GM23338 (cell line): Measurements from ENCODE around the gene PKP3. TPM values are rescaled to one million over a fixed set of nuclear protein-coding genes. Genes with fewer than 3 reads are reported as not detected.
A peak's percentile ranks its signal among the peaks of the same experiment; 100 is the strongest.

Source experiments
- ATAC-seq: fragments of 200-7000 bp; cut with Tn5 transposase; 3 replicates; pipeline ENCODE4 v1.9.1; 2020
- DNase-seq: peaks from one replicate; pipeline ENCODE4 v3.0.0-alpha.2; 2015; ENCODE audit warnings: low spot score
- H2AFZ ChIP-seq: fragments of 200-600 bp; sonication (generic); 2 replicates; pipeline ENCODE4 v1.8.0; 2016; ENCODE audit warnings: antibody characterized with exemption, mild to moderate bottlenecking, moderate library complexity
- H3F3A ChIP-seq: fragments of 200-600 bp; sonication (generic); replicated peaks from 2 replicates; pipeline ENCODE4 v1.8.0; 2017; ENCODE audit warnings: antibody characterized with exemption, mixed run types, low read depth
- H3K27ac ChIP-seq: fragments of 200-600 bp; sonication (generic); 2 replicates; pipeline ENCODE4 v1.6.1; 2016; ENCODE audit warnings: low read depth
- H3K27me3 ChIP-seq: fragments of 200-600 bp; sonication (generic); 2 replicates; pipeline ENCODE4 v1.8.0; 2016; ENCODE audit warnings: mild to moderate bottlenecking, mixed run types, moderate library complexity; ENCODE audit not compliant: insufficient read depth
- H3K36me3 ChIP-seq: fragments of 200-600 bp; sonication (generic); 2 replicates; pipeline ENCODE4 v1.8.0; 2016; ENCODE audit warnings: mild to moderate bottlenecking; ENCODE audit not compliant: insufficient read depth
- H3K4me1 ChIP-seq: fragments of 200-600 bp; sonication (generic); 2 replicates; pipeline ENCODE4 v1.8.0; 2016; ENCODE audit warnings: mild to moderate bottlenecking, moderate library complexity; ENCODE audit not compliant: insufficient read depth
- H3K4me2 ChIP-seq: fragments of 200-600 bp; sonication (generic); 2 replicates; pipeline ENCODE4 v1.7.1; 2017; ENCODE audit warnings: mixed run types
- H3K4me3 ChIP-seq: fragments of 200-600 bp; sonication (generic); 2 replicates; pipeline ENCODE4 v1.6.1; 2016; ENCODE audit warnings: mixed run types
- H3K79me2 ChIP-seq: fragments of 200-600 bp; sonication (generic); replicated peaks from 2 replicates; pipeline ENCODE4 v1.8.0; 2017; ENCODE audit warnings: mild to moderate bottlenecking; ENCODE audit not compliant: insufficient read depth
- H3K9me2 ChIP-seq: fragments of 200-600 bp; sonication (generic); 2 replicates; pipeline ENCODE4 v1.8.0; 2017; ENCODE audit not compliant: insufficient read depth
- H4K20me1 ChIP-seq: fragments of 200-600 bp; sonication (generic); replicated peaks from 2 replicates; pipeline ENCODE4 v1.8.0; 2017; ENCODE audit warnings: mild to moderate bottlenecking; ENCODE audit not compliant: insufficient read depth
- H3K27ac Mint-ChIP-seq: 2 replicates; pipeline ENCODE4 v1.8.0; 2020; ENCODE audit warnings: inconsistent platforms, mild to moderate bottlenecking, moderate library complexity, mixed read lengths
- H3K27me3 Mint-ChIP-seq: 3 replicates; pipeline ENCODE4 v1.8.0; 2022; ENCODE audit warnings: low read depth, mild to moderate bottlenecking, moderate library complexity, mixed read lengths, inconsistent platforms; ENCODE audit not compliant: insufficient read depth, poor library complexity
- H3K36me3 Mint-ChIP-seq: 3 replicates; pipeline ENCODE4 v1.8.0; 2021; ENCODE audit warnings: low read depth, mild to moderate bottlenecking, inconsistent platforms, moderate library complexity, mixed read lengths
- H3K4me1 Mint-ChIP-seq: 3 replicates; pipeline ENCODE4 v1.8.0; 2020; ENCODE audit warnings: mild to moderate bottlenecking, inconsistent platforms, mixed read lengths
- H3K4me3 Mint-ChIP-seq: 3 replicates; pipeline ENCODE4 v1.8.0; 2021; ENCODE audit warnings: moderate library complexity, mild to moderate bottlenecking, inconsistent platforms, mixed read lengths
- H3K9me3 Mint-ChIP-seq: 3 replicates; pipeline ENCODE4 v1.8.0; 2020; ENCODE audit warnings: moderate library complexity, mild to moderate bottlenecking, inconsistent platforms, mixed read lengths
- CREB1 ChIP-seq: fragments of 250-450 bp; sonication (Bioruptor Pico); IDR thresholded peaks from 2 replicates; pipeline ENCODE4 v1.5.0; 2020; ENCODE audit warnings: low read depth, mild to moderate bottlenecking, moderate library complexity
- EZH2 ChIP-seq: fragments of 200-600 bp; sonication (generic); IDR thresholded peaks from one replicate; pipeline ENCODE4 v1.8.0; 2017; ENCODE audit warnings: antibody characterized with exemption, mild to moderate bottlenecking, low read depth; ENCODE audit not compliant: unreplicated experiment
- EZH2phosphoT487 ChIP-seq: fragments of 200-600 bp; sonication (generic); IDR thresholded peaks from one replicate; pipeline ENCODE4 v1.8.1; 2018; ENCODE audit warnings: antibody characterized with exemption; ENCODE audit not compliant: unreplicated experiment
- JUNB ChIP-seq: IDR thresholded peaks from one replicate; pipeline ENCODE4 v1.6.1; 2016; ENCODE audit warnings: antibody characterized with exemption; ENCODE audit not compliant: unreplicated experiment
- NANOG ChIP-seq: IDR thresholded peaks from 2 replicates; pipeline ENCODE4 v1.6.1; 2016; ENCODE audit warnings: antibody characterized with exemption, borderline replicate concordance
- POLR2AphosphoS5 ChIP-seq: IDR thresholded peaks from 2 replicates; pipeline ENCODE4 v1.6.1; 2016; ENCODE audit warnings: antibody characterized with exemption, low read depth
- ZNF114 ChIP-seq: fragments of 250-450 bp; sonication (Bioruptor Pico); IDR thresholded peaks from 2 replicates; pipeline ENCODE4 v1.5.0; 2020; ENCODE audit warnings: mild to moderate bottlenecking, moderate library complexity
- ZNF331 ChIP-seq: fragments of 250-450 bp; sonication (Bioruptor Pico); IDR thresholded peaks from 2 replicates; pipeline ENCODE4 v1.5.0; 2020; ENCODE audit warnings: low read depth, mild to moderate bottlenecking, moderate library complexity
- polyA plus RNA-seq: library from polyadenylated mRNA; unstranded; fragments of >200 nt; fragmentation: Nextera tagmentation; extraction: Ambion mirVana; gene quantifications from 2 replicates; pipeline ENCODE4 v1.2.1, GENCODE V29; 2016
- total RNA-seq: library from RNA; depleted of rRNA; stranded (reverse); fragments of >200 nt; shearing (Covaris generic); gene quantifications from 2 replicates; pipeline ENCODE4 v1.2.3, GENCODE V29; 2014
- TF ChIP-seq, protein P1 (sequence below), 2 experiments: fragments of 200-600 bp in 1 of 2; sonication (generic) in 1 of 2; conservative IDR thresholded peaks; 2 replicates each; pipeline versions ENCODE4 v1.5.1 to v1.6.1; 2016 to 2017; ENCODE audit warnings: antibody characterized with exemption in 2 of 2, low read depth in 2 of 2, mild to moderate bottlenecking in 2 of 2, moderate library complexity in 1 of 2
- TF ChIP-seq, protein P2 (sequence below): IDR thresholded peaks from 2 replicates; pipeline ENCODE4 v1.6.1; 2016; ENCODE audit warnings: antibody characterized with exemption
- TF ChIP-seq, protein P3 (sequence below): IDR thresholded peaks from one replicate; pipeline ENCODE4 v1.6.1; 2018; ENCODE audit warnings: antibody characterized with exemption; ENCODE audit not compliant: unreplicated experiment

The PKP3 gene
- total and polyA plus RNA-seq, 2 experiments from 2014 or later, result 7.2 to 23.0 TPM

DNA sequence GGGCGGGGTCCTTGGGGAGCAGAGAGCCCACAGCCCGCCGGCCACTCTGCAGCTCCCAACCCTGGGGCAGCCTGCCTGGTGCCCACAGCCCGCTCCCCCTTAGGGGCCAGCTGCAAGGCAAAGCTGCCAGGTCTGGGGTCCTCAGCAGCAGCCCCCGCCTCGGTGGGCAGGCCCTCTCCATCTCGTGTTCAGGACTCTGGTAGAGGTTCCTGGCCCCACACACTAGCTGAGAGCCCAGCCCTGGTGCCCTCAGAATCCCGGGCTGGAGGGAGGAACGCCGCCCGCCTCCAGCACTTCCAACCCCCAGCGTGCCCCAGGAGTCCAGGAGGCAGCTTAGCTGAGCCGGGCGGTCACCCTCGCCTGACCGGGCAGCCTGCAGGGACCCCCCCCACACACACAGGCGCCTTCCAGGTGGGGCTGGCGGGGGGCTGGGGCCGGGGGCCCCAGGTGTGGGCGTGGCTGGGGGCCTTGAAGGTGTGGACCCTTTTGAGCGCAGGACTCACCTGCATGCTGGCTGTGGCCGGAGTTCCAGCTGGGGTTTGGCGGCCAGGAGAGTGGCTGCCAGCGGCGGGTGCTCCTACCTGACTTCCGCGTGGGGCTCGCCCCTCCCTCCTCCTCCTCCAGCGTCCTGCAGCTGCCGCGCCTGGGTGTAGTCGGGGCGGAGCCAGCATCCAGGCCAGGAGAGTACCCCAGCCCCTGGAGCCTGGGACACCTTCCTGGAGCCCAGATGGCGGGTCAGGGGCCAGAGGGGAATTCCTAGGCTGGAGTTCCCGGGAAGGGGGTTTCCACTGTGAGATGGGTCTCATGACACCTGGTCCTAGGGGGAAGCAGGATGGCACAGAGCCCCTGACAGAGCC lies 47.6 kb downstream of the PKP3 start, which contains the start of gene ANO9:
TSS of gene ANO9 (minus strand) at position 594 of the 857 bp plus-strand sequence. CDS start at position 509, 85 bp downstream.
- peak; percentile 88 for ATAC-seq

DNA sequence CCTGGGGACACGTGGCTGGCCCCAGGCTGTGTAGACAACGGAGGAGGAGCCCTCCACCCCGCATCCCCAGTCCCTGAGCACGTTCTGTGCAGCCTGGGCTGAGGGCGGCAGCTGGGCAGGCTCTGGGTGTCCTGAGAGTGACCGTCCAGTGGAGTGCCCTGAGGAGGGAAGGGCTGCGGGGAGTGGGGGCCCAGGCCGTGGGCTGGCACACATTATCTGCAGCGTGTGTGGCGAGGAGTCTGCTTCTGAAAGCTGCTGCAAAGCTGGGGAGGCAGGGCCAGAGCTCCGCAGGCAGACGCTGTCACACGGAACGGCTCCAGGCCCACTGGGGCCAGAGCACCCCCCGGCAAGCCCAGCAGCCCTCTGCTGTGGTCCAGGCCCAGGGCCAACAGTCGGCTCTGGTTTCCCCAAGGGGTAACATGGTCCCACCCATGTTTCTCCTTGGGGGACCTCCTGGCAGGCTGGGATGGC lies 48.6 kb downstream of the PKP3 start:
- Histone ChIP-seq H3K36me3 (no peaks in the 10 kb centered on the region), H3K4me3 (no peak overlapping the region), H4K20me1 (no peaks in the 10 kb centered on the region), H3F3A (peaks cover 11% of the 10 kb centered on the region), H3K79me2 (no peaks in the 10 kb centered on the region), H3K9me2 (no peaks in the 10 kb centered on the region), H3K4me2 (no peak overlapping the region), H3K27ac (no peak overlapping the region), H2AFZ (0 out of 2 replicates have a peak overlapping the region, but pooled peaks have one; percentile 32), H3K27me3 (no peaks in the 10 kb centered on the region), H3K4me1 (no peaks in the 10 kb centered on the region; the same call in 1 of the 2 replicates)
- TF ChIP-seq ZNF331 (CRISPR knock-in tag) (no peak), JUNB (no peak), POLR2AphosphoS5 (no peak), EZH2phosphoT487 (no peak), ZNF114 (CRISPR knock-in tag) (no peak), NANOG (no peak), EZH2 (no peak), CREB1 (no peak)
- TF ChIP-seq, protein P1, sequence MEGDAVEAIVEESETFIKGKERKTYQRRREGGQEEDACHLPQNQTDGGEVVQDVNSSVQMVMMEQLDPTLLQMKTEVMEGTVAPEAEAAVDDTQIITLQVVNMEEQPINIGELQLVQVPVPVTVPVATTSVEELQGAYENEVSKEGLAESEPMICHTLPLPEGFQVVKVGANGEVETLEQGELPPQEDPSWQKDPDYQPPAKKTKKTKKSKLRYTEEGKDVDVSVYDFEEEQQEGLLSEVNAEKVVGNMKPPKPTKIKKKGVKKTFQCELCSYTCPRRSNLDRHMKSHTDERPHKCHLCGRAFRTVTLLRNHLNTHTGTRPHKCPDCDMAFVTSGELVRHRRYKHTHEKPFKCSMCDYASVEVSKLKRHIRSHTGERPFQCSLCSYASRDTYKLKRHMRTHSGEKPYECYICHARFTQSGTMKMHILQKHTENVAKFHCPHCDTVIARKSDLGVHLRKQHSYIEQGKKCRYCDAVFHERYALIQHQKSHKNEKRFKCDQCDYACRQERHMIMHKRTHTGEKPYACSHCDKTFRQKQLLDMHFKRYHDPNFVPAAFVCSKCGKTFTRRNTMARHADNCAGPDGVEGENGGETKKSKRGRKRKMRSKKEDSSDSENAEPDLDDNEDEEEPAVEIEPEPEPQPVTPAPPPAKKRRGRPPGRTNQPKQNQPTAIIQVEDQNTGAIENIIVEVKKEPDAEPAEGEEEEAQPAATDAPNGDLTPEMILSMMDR (conservative IDR thresholded peaks at IDR 0.05; ENCODE audit: low read depth in 2 of 2), result no peak
- TF ChIP-seq, protein P2, sequence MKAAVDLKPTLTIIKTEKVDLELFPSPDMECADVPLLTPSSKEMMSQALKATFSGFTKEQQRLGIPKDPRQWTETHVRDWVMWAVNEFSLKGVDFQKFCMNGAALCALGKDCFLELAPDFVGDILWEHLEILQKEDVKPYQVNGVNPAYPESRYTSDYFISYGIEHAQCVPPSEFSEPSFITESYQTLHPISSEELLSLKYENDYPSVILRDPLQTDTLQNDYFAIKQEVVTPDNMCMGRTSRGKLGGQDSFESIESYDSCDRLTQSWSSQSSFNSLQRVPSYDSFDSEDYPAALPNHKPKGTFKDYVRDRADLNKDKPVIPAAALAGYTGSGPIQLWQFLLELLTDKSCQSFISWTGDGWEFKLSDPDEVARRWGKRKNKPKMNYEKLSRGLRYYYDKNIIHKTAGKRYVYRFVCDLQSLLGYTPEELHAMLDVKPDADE, result no peak
- TF ChIP-seq, protein P3, sequence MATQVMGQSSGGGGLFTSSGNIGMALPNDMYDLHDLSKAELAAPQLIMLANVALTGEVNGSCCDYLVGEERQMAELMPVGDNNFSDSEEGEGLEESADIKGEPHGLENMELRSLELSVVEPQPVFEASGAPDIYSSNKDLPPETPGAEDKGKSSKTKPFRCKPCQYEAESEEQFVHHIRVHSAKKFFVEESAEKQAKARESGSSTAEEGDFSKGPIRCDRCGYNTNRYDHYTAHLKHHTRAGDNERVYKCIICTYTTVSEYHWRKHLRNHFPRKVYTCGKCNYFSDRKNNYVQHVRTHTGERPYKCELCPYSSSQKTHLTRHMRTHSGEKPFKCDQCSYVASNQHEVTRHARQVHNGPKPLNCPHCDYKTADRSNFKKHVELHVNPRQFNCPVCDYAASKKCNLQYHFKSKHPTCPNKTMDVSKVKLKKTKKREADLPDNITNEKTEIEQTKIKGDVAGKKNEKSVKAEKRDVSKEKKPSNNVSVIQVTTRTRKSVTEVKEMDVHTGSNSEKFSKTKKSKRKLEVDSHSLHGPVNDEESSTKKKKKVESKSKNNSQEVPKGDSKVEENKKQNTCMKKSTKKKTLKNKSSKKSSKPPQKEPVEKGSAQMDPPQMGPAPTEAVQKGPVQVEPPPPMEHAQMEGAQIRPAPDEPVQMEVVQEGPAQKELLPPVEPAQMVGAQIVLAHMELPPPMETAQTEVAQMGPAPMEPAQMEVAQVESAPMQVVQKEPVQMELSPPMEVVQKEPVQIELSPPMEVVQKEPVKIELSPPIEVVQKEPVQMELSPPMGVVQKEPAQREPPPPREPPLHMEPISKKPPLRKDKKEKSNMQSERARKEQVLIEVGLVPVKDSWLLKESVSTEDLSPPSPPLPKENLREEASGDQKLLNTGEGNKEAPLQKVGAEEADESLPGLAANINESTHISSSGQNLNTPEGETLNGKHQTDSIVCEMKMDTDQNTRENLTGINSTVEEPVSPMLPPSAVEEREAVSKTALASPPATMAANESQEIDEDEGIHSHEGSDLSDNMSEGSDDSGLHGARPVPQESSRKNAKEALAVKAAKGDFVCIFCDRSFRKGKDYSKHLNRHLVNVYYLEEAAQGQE, result no peak
- no peaks in the 10 kb centered on the region for H3K36me3 Mint-ChIP-seq
- H3K27me3 Mint-ChIP-seq, result peaks cover 33% of the 10 kb centered on the region
- H3K4me1 Mint-ChIP-seq, result peaks cover 11% of the 10 kb centered on the region
- H3K4me3 Mint-ChIP-seq, result no peak overlapping the region
- H3K9me3 Mint-ChIP-seq, result no peaks in the 10 kb centered on the region
- no peak overlapping the region for H3K27ac Mint-ChIP-seq
- DNase-seq (no peak), ATAC-seq (no peak)

More for the DNA sequence above, 47.6 kb downstream of the PKP3 start, which contains the start of gene ANO9:
- DNase-seq, result peak; percentile 77
- Mint-ChIP-seq H3K36me3 (peaks cover 5% of the 10 kb centered on the region; the same call in 1 of the 3 replicates), H3K4me3 (peak within 1 kb of the TSS; percentile 56), H3K27me3 (peaks cover 30% of the 10 kb centered on the region), H3K4me1 (peaks cover 11% of the 10 kb centered on the region), H3K9me3 (peaks cover 6% of the 10 kb centered on the region), H3K27ac (no peak within 1 kb of the TSS)
- Histone ChIP-seq H3K79me2 (no peaks in the 10 kb centered on the region), H3K27ac (no peak within 1 kb of the TSS), H3K4me2 (peak within 1 kb of the TSS; percentile 80), H3K9me2 (no peaks in the 10 kb centered on the region), H3F3A (peaks cover 9% of the 10 kb centered on the region), H3K4me1 (no peaks in the 10 kb centered on the region; the same call in 1 of the 2 replicates), H3K36me3 (no peaks in the 10 kb centered on the region), H3K4me3 (peak within 1 kb of the TSS; percentile 56), H4K20me1 (no peaks in the 10 kb centered on the region), H3K27me3 (no peaks in the 10 kb centered on the region), H2AFZ (peak within 1 kb of the TSS; percentile 52)
- TF ChIP-seq, protein P1 (conservative IDR thresholded peaks at IDR 0.05; ENCODE audit: low read depth in 2 of 2), result no peak
- TF ChIP-seq POLR2AphosphoS5, result 0 out of 2 replicates have a peak, but pooled peaks have one; percentile 38
